K562 (cell line): ENCODE measurements around the gene ANKS1A. TPM values are rescaled to one million over a fixed set of nuclear protein-coding genes. Genes with fewer than 3 reads are reported as not detected.

Experiments
- ATAC-seq: fragments of 200-7000 bp; cut with Tn5 transposase; 3 replicates; pipeline ENCODE4 v1.9.1; 2020; ENCODE audit warnings: moderate library complexity
- BruUV-seq: library from RNA; stranded (reverse); fragments of 400-500 nt; replicated peaks from 2 replicates; lab custom pipeline; 2021; lab: Mats Ljungman, UMichigan
- CTCF ChIA-PET: fragments of 300-600 bp; formaldehyde crosslinking; extraction: SDS; loops from one replicate; lab custom pipeline; 2021; ENCODE audit warnings: low intra/inter-chr PET ratio; lab: Yijun Ruan, JAX
- POLR2A ChIA-PET: fragments of 300-600, 350-650 bp; sonication (Branson Sonifier 250); formaldehyde crosslinking; extraction: SDS; loops from one replicate; lab custom pipeline; 2021; ENCODE audit warnings: antibody characterized with exemption, inconsistent platforms; lab: Yijun Ruan, JAX
- DNase-seq, 4 experiments: peaks; one replicate each; pipeline versions ENCODE4 v3.0.0 to v3.0.0-alpha.2; 2011 to 2018; ENCODE audit warnings: low spot score in 3 of 4, mixed read lengths in 3 of 4; ENCODE audit errors: extremely low read depth in 1 of 4
- FAIRE-seq: peaks from 2 replicates; lab custom pipeline; 2011; peaks lifted over from hg19 to GRCh38; lab: Jason Lieb, UNC
- H2AFZ ChIP-seq: 2 replicates; pipeline ENCODE4 v1.6.0; 2011; ENCODE audit warnings: low read depth, low read length, control low read depth, inconsistent platforms
- H3K27ac ChIP-seq: fragments of 200-600 bp; 3 replicates; pipeline ENCODE4 v1.8.0; 2011; ENCODE audit warnings: low read depth, mild to moderate bottlenecking, control low read depth, inconsistent platforms, low read length, moderate library complexity, mixed read lengths; ENCODE audit errors: extremely low read depth
- H3K27me3 ChIP-seq, 2 experiments: fragments of 300-600 bp in 1 of 2; 2 replicates in 1 of 2; 3 replicates in 1 of 2; pipeline versions ENCODE4 v1.6.0 to v1.8.0; 2011; ENCODE audit warnings: inconsistent platforms in 2 of 2, low read length in 2 of 2, mild to moderate bottlenecking in 1 of 2, mixed read lengths in 1 of 2, moderate library complexity in 1 of 2; ENCODE audit not compliant: control insufficient read depth in 2 of 2, insufficient read depth in 2 of 2
- H3K36me3 ChIP-seq: fragments of 300-600 bp; 3 replicates; pipeline ENCODE4 v1.8.0; 2011; ENCODE audit warnings: mild to moderate bottlenecking, low read length, inconsistent platforms; ENCODE audit not compliant: control insufficient read depth, insufficient read depth
- H3K4me1 ChIP-seq, 2 experiments: fragments of 200-600 bp in 1 of 2; replicated peaks in 1 of 2; 2 replicates in 1 of 2; 3 replicates in 1 of 2; pipeline versions ENCODE4 v1.5.1 to v1.8.0; 2011; ENCODE audit warnings: inconsistent platforms in 2 of 2, low read length in 2 of 2, mild to moderate bottlenecking in 1 of 2, mixed read lengths in 1 of 2, moderate library complexity in 1 of 2; ENCODE audit not compliant: control insufficient read depth in 2 of 2, insufficient read depth in 2 of 2
- H3K4me2 ChIP-seq: 2 replicates; pipeline ENCODE4 v1.6.1; 2011; ENCODE audit warnings: low read length, control low read depth, inconsistent platforms, mixed read lengths; ENCODE audit not compliant: insufficient read depth
- H3K4me3 ChIP-seq: fragments of 200-600 bp; sonication (generic), shearing (Covaris generic); 2 replicates; pipeline ENCODE4 v1.5.1; 2016; ENCODE audit warnings: control low read depth, inconsistent platforms
- H3K79me2 ChIP-seq: fragments of 200-600 bp; 3 replicates; pipeline ENCODE4 v1.8.0; 2011; ENCODE audit warnings: low read length, inconsistent platforms; ENCODE audit not compliant: control insufficient read depth, insufficient read depth
- H3K9ac ChIP-seq, 2 experiments: 2 replicates each; pipeline versions ENCODE4 v1.6.0 to v1.6.1; 2011; ENCODE audit warnings: low read depth in 2 of 2, low read length in 2 of 2, control low read depth in 1 of 2, inconsistent platforms in 1 of 2, mild to moderate bottlenecking in 1 of 2, mixed read lengths in 1 of 2; ENCODE audit not compliant: insufficient read depth in 1 of 2
- H3K9me1 ChIP-seq: one replicate; pipeline ENCODE4 v1.6.0; 2011; ENCODE audit warnings: inconsistent platforms, mild to moderate bottlenecking, low read length, moderate library complexity; ENCODE audit not compliant: control insufficient read depth, insufficient read depth
- H3K9me3 ChIP-seq: replicated peaks from 2 replicates; pipeline ENCODE4 v1.5.1; 2011; ENCODE audit warnings: low read depth, low read length, inconsistent platforms; ENCODE audit not compliant: control insufficient read depth, insufficient read depth
- H4K20me1 ChIP-seq: replicated peaks from 2 replicates; pipeline ENCODE4 v1.6.1; 2011; ENCODE audit warnings: low read length, inconsistent platforms, mixed read lengths; ENCODE audit not compliant: control insufficient read depth, insufficient read depth
- ADNP ChIP-seq: fragments of 200-800 bp; sonication (Bioruptor generic); IDR thresholded peaks from 2 replicates; pipeline ENCODE4 v1.6.1; 2016; ENCODE audit warnings: missing genetic modification characterization, missing compliant biosample characterization
- CAMTA2 ChIP-seq: fragments of 250-450 bp; sonication (Bioruptor Pico); conservative IDR thresholded peaks from 2 replicates; pipeline ENCODE4 v1.5.1; 2022
- E2F1 ChIP-seq: sonication (generic); formaldehyde crosslinking; IDR thresholded peaks from 2 replicates; pipeline ENCODE4 v1.8.1; 2023; ENCODE audit warnings: mild to moderate bottlenecking, missing genetic modification reagents, moderate library complexity
- EP400 ChIP-seq: fragments of 450-650 bp; IDR thresholded peaks from 2 replicates; pipeline ENCODE4 v1.6.1; 2017; ENCODE audit warnings: antibody characterized with exemption, mild to moderate bottlenecking, moderate library complexity
- KLF1 ChIP-seq: fragments of 450-650 bp; IDR thresholded peaks from 2 replicates; pipeline ENCODE4 v1.6.1; 2016; ENCODE audit warnings: missing genetic modification characterization, missing compliant biosample characterization
- MAFF ChIP-seq: IDR thresholded peaks from 2 replicates; pipeline ENCODE4 v1.6.1; 2012; ENCODE audit warnings: low read length, improper control_type of control experiment
- MCM2 ChIP-seq: fragments of 450-650 bp; IDR thresholded peaks from 2 replicates; pipeline ENCODE4 v1.6.1; 2017; ENCODE audit warnings: low read depth, mild to moderate bottlenecking
- MECOM ChIP-seq: fragments of 250-450 bp; sonication (Bioruptor Pico); IDR thresholded peaks from 2 replicates; pipeline ENCODE4 v1.8.0; 2022; ENCODE audit warnings: inconsistent platforms
- MLX ChIP-seq, 2 experiments: fragments of 450-650 bp in 1 of 2; sonication (generic) in 1 of 2; formaldehyde crosslinking; conservative IDR thresholded peaks; 2 replicates each; pipeline versions ENCODE4 v1.4.0 to v1.8.1; 2020 to 2022; ENCODE audit warnings: mild to moderate bottlenecking in 1 of 2, missing genetic modification reagents in 1 of 2
- MYBL2 ChIP-seq, 2 experiments: fragments of 450-650 bp in 1 of 2; sonication (generic) in 1 of 2; formaldehyde crosslinking in 1 of 2; IDR thresholded peaks; 2 replicates each; pipeline versions ENCODE4 v1.6.1 to v1.8.1; 2017 to 2022; ENCODE audit warnings: borderline replicate concordance in 1 of 2, inconsistent platforms in 1 of 2, low read depth in 1 of 2, mild to moderate bottlenecking in 1 of 2, missing genetic modification reagents in 1 of 2, moderate library complexity in 1 of 2
- NCOA6 ChIP-seq: fragments of 450-650 bp; IDR thresholded peaks from 2 replicates; pipeline ENCODE4 v1.6.1; 2017; ENCODE audit warnings: mild to moderate bottlenecking
- SREBF1 ChIP-seq: fragments of 150-350 bp; IDR thresholded peaks from 2 replicates; pipeline ENCODE4 v1.6.1; 2014; ENCODE audit warnings: antibody characterized with exemption, low read depth, low read length, borderline replicate concordance
- SRSF1 ChIP-seq: fragments of 200-400 bp; formaldehyde crosslinking; IDR thresholded peaks from 2 replicates; pipeline ENCODE4 v1.6.1; 2017; ENCODE audit warnings: mild to moderate bottlenecking, low read depth, low read length, moderate library complexity
- TBP ChIP-seq: optimal IDR thresholded peaks from 2 replicates; pipeline ENCODE3; 2011; ENCODE audit warnings: low read depth, low read length, improper control_type of control experiment
- ZNF175 ChIP-seq: fragments of 200-800 bp; sonication (Bioruptor generic); IDR thresholded peaks from 2 replicates; pipeline ENCODE4 v1.6.1; 2016; ENCODE audit warnings: low read depth, mild to moderate bottlenecking, missing genetic modification characterization, missing compliant biosample characterization
- ZNF584 ChIP-seq: fragments of 200-800 bp; sonication (Bioruptor generic); IDR thresholded peaks from 2 replicates; pipeline ENCODE4 v1.6.1; 2016; ENCODE audit warnings: low read depth, mild to moderate bottlenecking, missing genetic modification characterization, missing compliant biosample characterization
- WGBS: fragments of 100-300 bp; shearing (Covaris generic); methylation state at CpG from one replicate; pipeline ENCODE4 v1.1.6; 2016; ENCODE audit warnings: low coverage, mixed read lengths; ENCODE audit not compliant: insufficient coverage; ENCODE audit errors: missing lambda C conversion rate; 5-methylcytosine and 5-hydroxymethylcytosine counted together
- in situ Hi-C: fragments of 300-500 bp; cut with MboI; formaldehyde crosslinking; loops from 4 replicates; pipeline ENCODE4 v1.15.0; 2018; ENCODE audit warnings: inconsistent platforms, mixed read lengths
- intact Hi-C: fragments of 100-400 bp; cut with micrococcal nuclease; formaldehyde crosslinking; loops from 2 replicates; pipeline ENCODE4 v1.14.2; 2022
- polyA plus RNA-seq, 8 experiments: library from polyadenylated mRNA; depleted of rRNA in 4 of 8; stranded (reverse) in 5 of 8; unstranded in 3 of 8; fragments of >200 nt; fragmentation: Nextera tagmentation in 2 of 8; fragmentation: Illumina TruSeq in 1 of 8; extraction: Ambion mirVana in 2 of 8; extraction: Trizol in 1 of 8; gene quantifications; 2 replicates each; pipeline versions ENCODE4 v1.2.1 to v1.2.3, GENCODE V29; 2011 to 2014; ENCODE audit warnings: inconsistent platforms in 1 of 8, missing spikeins in 1 of 8
- total RNA-seq, 7 experiments: library from RNA; depleted of rRNA in 6 of 7; stranded (reverse); fragments of >200 nt in 6 of 7; fragmentation: Illumina TruSeq in 2 of 7; extraction: Trizol in 2 of 7; gene quantifications; 2 replicates each; pipeline versions ENCODE4 v1.2.1 to v1.2.3, GENCODE V29; 2011 to 2021; ENCODE audit warnings: low replicate concordance in 1 of 7
- TF ChIP-seq, protein P1 (sequence below): fragments of 450-650 bp; IDR thresholded peaks from 2 replicates; pipeline ENCODE4 v1.6.1; 2017; ENCODE audit warnings: antibody characterized with exemption, mild to moderate bottlenecking

The ANKS1A gene
- total and polyA plus RNA-seq, 9 of the 15 experiments (the other 6 are each of a cell fraction or from before 2014, with no cell fraction given): 1.1 to 13.8 (median 5.3) TPM

GRCh38 chr6:35084511-35085203 is 195.6 kb downstream of the ANKS1A start:
- no peak overlapping the region for H3K4me3 ChIP-seq
- no peaks in the 10 kb centered on the region for H4K20me1 ChIP-seq
- H3K9me3 ChIP-seq: no peaks in the 10 kb centered on the region
- intact Hi-C loops: no loop called here
- no peak overlapping the region for H2AFZ ChIP-seq
- no peaks in the 10 kb centered on the region for H3K27me3 ChIP-seq
- no peak overlapping the region for H3K9ac ChIP-seq
- ChIA-PET POLR2A (interaction anchor here (0.7 kb wide), 1 partner anchor 80 kb away, joined by 3 read pairs; no protein-coding TSS in a partner anchor), CTCF (no interaction called here)
- H3K9me1 ChIP-seq: no peaks in the 10 kb centered on the region
- H3K27ac ChIP-seq: no peak overlapping the region
- WGBS: 64% methylated on average over 11 of the region's 12 CpGs
- H3K36me3 ChIP-seq: peaks cover 9% of the 10 kb centered on the region; the same call in 1 of the 3 replicates
- in situ Hi-C loops: no loop called here
- H3K4me1 ChIP-seq: peaks cover 0 to 9% of the 10 kb centered on the region in 2 experiments; a peak in 1 of 5 replicates
- no peak overlapping the region for H3K4me2 ChIP-seq
- no peak for DNase-seq
- H3K79me2 ChIP-seq: no peaks in the 10 kb centered on the region
- no peak for FAIRE-seq
- no TSS peak for BruUV-seq
- no peak for ATAC-seq
- TF ChIP-seq MYBL2 (IDR thresholded peaks at IDR 0.05; ENCODE audit: low read depth) (no peak), MYBL2 (CRISPR knock-in tag; IDR thresholded peaks at IDR 0.05; ENCODE audit: borderline replicate concordance) (no peak), CAMTA2 (CRISPR knock-in tag) (no peak), ADNP (tag) (no peak), SRSF1 (no peak), NCOA6 (no peak), MECOM (CRISPR knock-in tag) (no peak), E2F1 (CRISPR knock-in tag) (no peak), SREBF1 (no peak), ZNF175 (CRISPR knock-in tag) (no peak), MCM2 (no peak), TBP (no peak), MLX (CRISPR knock-in tag; conservative IDR thresholded peaks at IDR 0.05) (no peak), MAFF (no peak), KLF1 (tag) (no peak), ZNF584 (CRISPR knock-in tag) (no peak), EP400 (no peak)
- TF ChIP-seq, protein P1, sequence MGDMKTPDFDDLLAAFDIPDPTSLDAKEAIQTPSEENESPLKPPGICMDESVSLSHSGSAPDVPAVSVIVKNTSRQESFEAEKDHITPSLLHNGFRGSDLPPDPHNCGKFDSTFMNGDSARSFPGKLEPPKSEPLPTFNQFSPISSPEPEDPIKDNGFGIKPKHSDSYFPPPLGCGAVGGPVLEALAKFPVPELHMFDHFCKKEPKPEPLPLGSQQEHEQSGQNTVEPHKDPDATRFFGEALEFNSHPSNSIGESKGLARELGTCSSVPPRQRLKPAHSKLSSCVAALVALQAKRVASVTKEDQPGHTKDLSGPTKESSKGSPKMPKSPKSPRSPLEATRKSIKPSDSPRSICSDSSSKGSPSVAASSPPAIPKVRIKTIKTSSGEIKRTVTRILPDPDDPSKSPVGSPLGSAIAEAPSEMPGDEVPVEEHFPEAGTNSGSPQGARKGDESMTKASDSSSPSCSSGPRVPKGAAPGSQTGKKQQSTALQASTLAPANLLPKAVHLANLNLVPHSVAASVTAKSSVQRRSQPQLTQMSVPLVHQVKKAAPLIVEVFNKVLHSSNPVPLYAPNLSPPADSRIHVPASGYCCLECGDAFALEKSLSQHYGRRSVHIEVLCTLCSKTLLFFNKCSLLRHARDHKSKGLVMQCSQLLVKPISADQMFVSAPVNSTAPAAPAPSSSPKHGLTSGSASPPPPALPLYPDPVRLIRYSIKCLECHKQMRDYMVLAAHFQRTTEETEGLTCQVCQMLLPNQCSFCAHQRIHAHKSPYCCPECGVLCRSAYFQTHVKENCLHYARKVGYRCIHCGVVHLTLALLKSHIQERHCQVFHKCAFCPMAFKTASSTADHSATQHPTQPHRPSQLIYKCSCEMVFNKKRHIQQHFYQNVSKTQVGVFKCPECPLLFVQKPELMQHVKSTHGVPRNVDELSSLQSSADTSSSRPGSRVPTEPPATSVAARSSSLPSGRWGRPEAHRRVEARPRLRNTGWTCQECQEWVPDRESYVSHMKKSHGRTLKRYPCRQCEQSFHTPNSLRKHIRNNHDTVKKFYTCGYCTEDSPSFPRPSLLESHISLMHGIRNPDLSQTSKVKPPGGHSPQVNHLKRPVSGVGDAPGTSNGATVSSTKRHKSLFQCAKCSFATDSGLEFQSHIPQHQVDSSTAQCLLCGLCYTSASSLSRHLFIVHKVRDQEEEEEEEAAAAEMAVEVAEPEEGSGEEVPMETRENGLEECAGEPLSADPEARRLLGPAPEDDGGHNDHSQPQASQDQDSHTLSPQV: no peak
